Measurements from ENCODE around the gene ITLN1. TPM values are rescaled to one million over a fixed set of nuclear protein-coding genes. Genes with fewer than 3 reads are reported as not detected.
"Not testable (repeated sequence)": the region's sequence is repeated elsewhere in the genome, so short reads cannot be mapped to it uniquely, and the experiment has no call there.

ITLN1 gene
- polyA plus RNA-seq (ENCODE audit: insufficient read length), result not detected

DNA sequence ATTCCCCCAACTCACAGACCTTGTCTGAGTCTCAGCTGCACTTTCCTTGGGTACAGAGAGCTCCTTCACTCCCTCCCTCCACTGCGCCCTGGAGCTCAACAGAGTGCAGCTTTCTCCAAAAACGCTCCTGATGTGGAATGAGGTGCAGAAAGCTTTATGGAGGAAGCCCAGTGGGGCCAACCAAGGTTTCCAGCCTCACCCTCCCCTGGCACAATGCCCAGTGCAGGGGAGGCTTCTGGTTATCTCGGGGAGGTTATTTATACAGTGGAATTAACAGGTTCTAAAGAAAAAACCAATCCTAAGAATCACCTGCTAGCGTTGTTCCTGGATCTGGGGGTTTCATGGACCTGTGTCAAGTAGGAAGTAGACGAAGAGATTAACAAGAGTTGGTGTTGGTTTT lies at the start of gene ITLN1:
Gene ITLN1 (minus strand): TSS at position 139 of the 400 bp plus-strand sequence. CDS start 303 bp downstream, outside the sequence.
- no peak for DNase-seq (ENCODE audit: low read depth)

DNA sequence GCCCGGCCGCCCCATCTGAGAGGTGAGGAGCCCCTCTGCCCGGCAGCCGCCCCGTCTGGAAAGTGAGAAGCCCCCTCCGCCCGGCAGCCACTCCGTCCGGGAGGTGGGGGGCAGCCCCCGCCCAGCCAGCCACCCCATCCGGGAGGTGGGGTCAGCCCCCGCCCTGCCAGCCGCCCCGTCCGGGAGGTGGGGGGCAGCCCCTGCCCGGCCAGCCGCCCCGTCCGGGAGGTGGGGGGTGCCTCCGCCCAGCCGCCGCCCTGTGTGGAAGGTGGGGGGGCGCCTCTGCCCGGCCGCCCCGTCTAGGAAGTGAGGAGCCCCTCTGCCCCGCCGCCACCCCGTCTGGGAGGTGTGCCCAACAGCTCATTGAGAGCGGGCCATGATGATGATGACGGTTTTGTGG lies 48.3 kb upstream of the ITLN1 start:
- not testable (repeated sequence) for DNase-seq (ENCODE audit: low read depth)

DNA sequence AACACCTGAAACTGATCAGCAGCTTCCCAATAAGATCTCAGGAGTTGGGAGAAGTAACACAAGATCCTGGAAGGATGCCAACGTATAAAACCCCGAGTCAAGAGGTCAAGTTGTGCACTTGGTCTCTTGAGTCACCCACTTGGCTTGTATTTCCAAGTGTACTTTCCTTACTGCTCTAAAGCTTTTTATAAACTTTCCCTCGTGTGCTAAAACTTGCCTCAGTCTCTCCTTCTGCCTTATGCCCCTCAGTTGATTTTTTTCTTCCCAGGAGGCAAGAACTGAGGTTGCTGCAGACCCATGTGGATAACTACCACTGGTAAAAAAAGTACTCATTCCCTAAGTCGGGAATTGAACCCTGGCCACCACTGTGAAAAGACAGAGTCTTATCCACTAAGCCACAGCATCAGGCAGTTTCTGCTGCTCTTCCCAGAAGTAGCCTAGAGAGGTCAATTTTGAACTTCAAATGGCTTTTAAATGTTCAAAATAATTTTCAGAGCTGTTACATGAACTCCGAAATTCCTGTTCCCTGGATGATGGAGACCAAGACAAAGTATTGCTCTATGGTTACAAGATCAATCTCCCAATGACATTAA lies 40.8 kb upstream of the ITLN1 start:
- no peak for DNase-seq (ENCODE audit: low read depth)

DNA sequence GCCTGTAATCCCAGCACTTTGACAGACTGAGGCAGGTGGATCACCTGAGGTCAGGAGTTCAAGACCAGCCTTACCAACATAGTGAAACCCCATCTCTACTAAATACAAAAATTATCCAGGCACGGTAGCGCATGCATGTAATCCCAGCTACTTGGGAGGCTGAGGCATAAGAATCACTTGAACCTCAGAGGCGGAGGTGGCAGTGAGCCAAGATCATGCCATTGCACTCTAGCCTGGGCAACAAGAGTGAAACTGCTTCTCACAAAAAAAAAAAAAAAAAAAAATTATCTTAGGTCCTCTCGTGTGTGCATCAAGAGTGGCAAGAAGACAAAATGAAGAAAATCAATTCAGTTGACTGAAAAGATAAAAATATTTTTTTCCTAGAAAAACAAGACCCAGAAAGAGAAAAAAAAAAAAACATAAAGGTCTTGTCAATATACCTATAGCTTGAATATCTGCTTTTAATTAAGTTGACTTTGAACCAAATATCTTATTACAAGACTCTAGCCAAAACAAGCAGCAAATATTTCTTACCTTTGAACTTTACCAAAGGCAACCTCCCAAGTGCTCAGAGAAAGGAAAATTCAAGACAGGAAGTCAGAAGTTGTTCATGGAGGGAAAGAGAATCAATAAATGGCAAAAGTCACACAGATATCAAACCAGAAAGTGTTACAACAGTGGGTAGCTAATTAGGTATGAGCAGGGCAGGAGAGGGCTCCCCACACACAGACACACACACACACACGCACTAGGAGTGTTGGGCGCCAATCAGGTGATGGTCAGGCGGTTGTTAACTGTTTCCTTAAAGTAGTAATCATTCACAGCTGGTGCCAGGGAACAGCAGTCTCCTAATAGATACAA lies 40.0 kb upstream of the ITLN1 start:
- DNase-seq (ENCODE audit: low read depth), result no peak

DNA sequence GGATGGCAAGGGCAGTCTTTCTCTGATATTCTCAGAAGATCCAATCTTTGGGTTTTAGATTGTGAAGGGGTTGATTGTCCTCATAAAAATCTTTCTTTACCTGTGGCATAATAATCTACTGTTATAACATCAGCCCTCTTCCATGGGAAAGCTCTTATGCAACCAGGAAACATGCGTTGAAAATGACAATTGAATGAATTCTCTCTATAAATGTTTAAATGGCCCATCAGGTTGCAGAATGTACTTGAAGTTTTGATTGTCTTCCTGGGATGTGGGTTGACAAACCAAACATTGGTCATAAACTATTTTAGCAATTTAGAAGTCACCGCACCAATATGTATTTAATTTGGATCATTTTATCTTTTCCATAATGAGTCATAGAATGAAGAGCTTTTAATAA lies 31.7 kb upstream of the ITLN1 start:
- no peak for DNase-seq (ENCODE audit: low read depth)

- DNase-seq (ENCODE audit: low read depth), result not testable (repeated sequence)
Observed at GRCh38 chr1:160913229-160913628, 28.2 kb upstream of the ITLN1 start.

DNA sequence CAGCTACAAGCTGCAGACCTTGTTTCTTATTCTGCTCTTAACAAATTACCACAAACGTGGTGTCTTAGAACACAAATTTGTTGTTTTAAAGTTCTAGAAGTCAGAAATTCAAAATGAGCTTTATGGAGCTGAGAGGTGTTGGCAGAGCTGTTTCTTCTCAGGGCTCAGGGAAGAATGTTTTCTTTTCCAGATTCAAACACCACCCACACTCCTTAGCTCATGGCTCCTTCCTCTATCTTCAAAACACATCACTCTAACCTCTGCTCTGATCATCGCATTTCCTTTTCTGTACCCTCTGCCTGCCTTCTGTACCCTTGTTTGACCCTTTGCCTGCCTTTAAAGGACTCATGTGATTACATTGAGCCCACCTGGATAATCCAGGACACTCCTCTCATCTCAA lies 26.9 kb upstream of the ITLN1 start:
- DNase-seq (ENCODE audit: low read depth), result no peak

DNA sequence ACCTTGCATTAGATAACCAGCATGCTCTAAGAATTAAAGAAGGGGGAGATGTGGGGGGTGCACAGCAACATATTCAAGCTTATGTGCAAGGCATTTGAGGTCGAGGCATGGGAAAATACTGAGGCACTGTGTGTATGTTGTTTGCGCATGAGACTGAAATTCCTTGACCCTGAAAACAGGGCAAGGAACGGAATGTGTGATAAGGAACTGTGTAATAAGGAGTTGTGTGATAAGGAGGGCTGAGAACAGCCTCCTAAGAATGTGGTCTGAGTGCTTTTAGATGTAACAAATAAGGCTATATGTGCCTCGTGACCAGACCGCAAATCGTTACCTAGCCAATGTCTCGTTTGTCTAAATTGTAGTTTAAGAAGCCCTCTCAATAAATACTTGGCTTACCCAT lies 26.5 kb upstream of the ITLN1 start:
- DNase-seq (ENCODE audit: low read depth), result no peak

DNA sequence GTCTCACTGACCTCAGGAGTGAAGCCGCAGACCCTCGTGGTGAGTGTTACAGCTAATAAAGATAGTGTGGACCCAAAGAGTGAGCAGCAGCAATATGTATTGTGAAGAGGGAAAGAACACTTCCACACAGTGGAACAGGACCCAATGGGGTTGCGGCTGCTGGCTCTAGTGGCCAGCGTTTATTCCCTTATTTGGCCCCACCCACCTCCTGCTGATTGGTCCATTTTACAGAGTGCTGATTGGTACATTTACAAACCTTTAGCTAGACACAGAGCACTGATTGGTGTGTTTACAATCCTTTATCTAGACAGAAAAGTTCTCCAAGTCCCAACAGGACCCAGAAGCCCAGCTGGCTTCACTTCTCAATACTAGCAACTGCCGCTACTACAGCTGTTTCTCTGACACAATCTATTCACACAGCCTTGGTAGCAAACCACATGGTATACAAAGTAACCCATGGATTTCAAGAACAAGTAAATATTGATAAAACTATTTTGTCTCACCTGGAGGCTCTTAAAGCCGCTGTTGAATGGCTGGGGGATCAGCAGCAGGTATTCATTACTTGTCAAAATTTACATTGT lies 25.3 kb upstream of the ITLN1 start:
- no peak for DNase-seq (ENCODE audit: low read depth)

- no peak for DNase-seq (ENCODE audit: low read depth)
Observed at GRCh38 chr1:160907976-160908375, 23.0 kb upstream of the ITLN1 start.

- no peak for DNase-seq (ENCODE audit: low read depth)
Observed at GRCh38 chr1:160905617-160905989, 20.6 kb upstream of the ITLN1 start.

DNA sequence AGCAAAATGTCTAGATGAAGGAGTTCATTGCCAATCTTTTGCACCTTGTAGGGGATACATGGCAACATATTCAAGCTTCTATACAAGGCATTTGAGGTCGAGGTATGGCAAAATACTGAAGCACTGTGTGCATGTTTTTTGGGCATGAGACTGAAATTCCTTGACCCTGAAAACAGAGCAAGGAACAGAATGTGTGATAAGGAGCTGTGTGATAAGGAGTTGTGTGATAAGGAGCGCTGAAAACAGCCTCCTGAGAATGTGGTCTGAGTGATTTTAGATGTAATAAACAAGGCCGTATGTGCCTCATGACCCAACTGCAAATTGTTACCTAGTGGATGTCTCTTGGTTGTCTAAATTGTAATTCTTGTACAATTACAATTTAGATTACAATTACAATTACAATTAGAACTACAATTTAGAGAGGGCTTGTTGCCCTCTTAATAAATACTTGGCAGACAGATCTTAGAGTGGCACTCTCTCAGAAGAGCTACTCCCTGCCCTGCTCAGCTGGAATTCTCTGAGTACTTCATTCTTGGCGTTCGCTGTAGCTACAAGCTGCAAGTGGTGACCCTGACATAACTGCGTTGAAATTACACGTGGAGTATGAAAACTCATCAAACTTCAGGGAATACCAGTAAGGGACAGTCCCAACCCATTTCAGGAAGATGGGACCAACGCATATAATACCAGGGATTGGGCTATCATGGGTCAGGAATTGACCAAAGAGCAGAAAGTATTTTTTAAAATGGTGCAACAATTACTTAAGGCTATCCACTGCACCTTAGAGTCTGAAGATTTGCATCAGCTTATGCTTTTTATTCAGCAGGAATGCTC lies 20.0 kb upstream of the ITLN1 start:
- no peak for DNase-seq (ENCODE audit: low read depth)

DNA sequence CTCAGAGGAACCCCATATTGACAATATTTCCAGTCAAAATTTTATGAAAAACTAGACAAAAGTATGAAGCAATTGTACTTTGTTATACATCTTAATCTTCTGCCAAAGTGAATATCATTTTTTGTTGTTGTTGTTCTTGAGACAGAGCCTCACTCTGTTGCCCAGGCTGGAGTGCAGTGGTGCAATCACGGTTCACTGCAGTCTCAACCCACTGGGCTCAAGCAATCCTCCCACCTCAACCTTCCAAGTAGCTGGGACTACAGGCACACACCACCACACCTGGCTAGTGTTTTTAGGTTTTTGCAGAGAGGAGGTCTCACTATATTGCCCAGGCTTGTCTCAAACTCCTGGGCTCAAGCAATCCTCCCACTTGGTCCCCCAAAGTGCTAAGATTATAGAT lies 17.3 kb upstream of the ITLN1 start:
- not testable (repeated sequence) for DNase-seq (ENCODE audit: low read depth)

DNA sequence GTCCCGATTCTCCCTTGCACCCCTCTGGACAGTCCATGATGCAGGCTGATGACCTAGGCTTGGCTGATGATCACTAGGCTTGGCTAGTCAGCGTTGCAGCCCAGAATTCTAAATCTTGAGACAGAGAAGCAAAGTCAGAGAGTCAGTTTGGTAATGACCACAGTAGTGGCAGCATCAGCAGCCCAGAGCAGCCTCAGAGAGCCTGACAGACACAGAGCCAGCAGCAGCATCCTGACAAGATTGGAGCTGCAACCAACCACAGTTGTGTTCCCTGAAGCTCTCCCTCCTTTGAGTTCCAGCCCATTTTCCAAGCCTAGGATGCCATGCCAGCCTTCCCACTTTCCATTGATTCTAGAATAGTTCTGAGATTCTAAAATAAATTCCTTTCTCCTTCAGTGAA lies 16.8 kb upstream of the ITLN1 start:
- no peak for DNase-seq (ENCODE audit: low read depth)

- DNase-seq (ENCODE audit: low read depth), result not testable (repeated sequence)
Observed at GRCh38 chr1:160900683-160901082, 15.7 kb upstream of the ITLN1 start.

GRCh38 chr1:160894368-160895135 lies 9.6 kb upstream of the ITLN1 start:
- not testable (repeated sequence) for DNase-seq (ENCODE audit: low read depth)

DNA sequence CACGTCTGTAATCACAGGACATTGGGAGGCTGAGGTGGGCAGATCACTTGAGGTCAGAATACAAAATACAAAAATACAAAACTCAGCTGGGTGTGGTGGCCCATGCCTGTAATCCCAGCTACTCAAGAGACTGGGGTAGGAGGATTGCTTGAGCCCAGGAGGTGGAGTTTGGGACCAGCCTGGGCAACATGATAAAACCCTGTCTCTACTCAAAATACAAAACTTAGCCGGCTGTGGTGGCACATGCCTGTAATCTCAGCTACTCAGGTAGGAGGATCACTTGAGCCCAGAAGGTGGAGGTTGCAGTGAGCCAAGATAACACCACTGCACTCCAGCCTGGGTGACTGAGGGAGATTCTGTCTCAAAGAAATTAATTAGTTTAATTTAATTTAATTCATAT lies 6.5 kb upstream of the ITLN1 start:
- DNase-seq (ENCODE audit: low read depth), result no peak

- DNase-seq (ENCODE audit: low read depth), result no peak
Observed at GRCh38 chr1:160888926-160889325, 3.9 kb upstream of the ITLN1 start.

GRCh38 chr1:160887071-160887470 lies 2.1 kb upstream of the ITLN1 start:
- no peak for DNase-seq (ENCODE audit: low read depth)

DNA sequence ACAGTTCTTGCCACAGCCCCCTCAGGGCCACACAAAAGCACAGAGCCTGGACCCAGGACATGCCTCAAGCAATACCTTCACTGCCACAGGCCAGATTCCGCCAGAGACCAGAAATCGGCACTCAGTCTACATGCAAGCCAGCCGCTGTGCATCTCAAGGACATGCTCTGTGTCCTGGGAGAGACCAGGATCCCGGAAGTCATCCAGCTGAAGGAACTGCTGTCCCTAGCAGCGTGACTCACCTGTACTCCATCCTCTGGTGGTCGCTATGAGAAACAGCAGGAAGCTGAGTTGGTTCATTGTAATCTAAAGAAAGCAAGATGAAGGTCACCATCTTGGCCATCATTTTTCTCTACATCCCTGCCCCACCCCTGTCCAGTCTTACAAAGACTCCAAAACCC lies 401 bp downstream of the ITLN1 start:
- no peak for DNase-seq (ENCODE audit: low read depth)
